ENCODE results near the gene PARP8. TPM values are rescaled to one million over a fixed set of nuclear protein-coding genes. Genes with fewer than 3 reads are reported as not detected.

PARP8 gene
- total and polyA plus RNA-seq, 2 of the 4 experiments (the other 2 are of a cell fraction): 6.9 to 8.2 TPM

DNA sequence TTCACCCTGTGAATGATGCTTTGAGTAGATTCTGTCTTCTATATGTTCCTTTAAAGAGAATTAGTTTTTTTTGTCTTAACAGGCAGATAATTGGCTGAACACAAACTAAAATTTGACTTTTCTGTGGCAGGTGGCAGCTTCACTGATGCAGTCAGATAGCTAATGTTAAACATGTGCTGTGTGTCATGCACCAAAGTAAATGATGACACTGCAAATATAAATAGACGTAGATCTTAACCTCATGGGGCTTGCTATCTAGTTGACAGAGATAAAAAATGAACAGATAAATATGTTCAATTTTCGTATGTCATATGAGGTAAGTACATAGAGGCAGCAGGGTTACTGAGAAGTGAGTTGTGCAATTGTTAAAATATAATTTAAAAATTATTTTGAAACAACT is 82.7 kb downstream of the PARP8 start:
- Histone ChIP-seq H4K8ac (ENCODE audit: low read depth in 2 of 2, low read length in 2 of 2) (no peak overlapping the region), H3K27ac (ENCODE audit: insufficient read depth, low read length) (no peak overlapping the region), H3K9me3 (ENCODE audit: control insufficient read depth, insufficient read depth, low read length) (no peaks in the 10 kb centered on the region), H2BK5ac (ENCODE audit: low read depth, low read length, poor library complexity, severe bottlenecking) (no peak overlapping the region), H3K18ac (ENCODE audit: low read depth, low read length) (no peak overlapping the region), H3K9me1 (ENCODE audit: insufficient read depth, low read length) (no peaks in the 10 kb centered on the region), H3K9ac (ENCODE audit: low read depth, low read length) (no peak overlapping the region), H3K4me2 (ENCODE audit: low read depth, low read length) (no peak overlapping the region), H3K14ac (replicated peaks; ENCODE audit: low read depth, low read length) (no peak overlapping the region), H2BK20ac (ENCODE audit: low read depth, low read length) (no peak overlapping the region), H4K20me1 (ENCODE audit: insufficient read depth, low read length) (no peaks in the 10 kb centered on the region; the same call in 1 of the 2 replicates), H3K79me1 (ENCODE audit: low read depth in 1 of 2, low read length in 2 of 2) (peaks cover 5 to 8% of the 10 kb centered on the region in 2 experiments; a peak in 2 of 4 replicates), H3K56ac (ENCODE audit: extremely low read depth, insufficient read depth, low read length) (no peak overlapping the region), H2BK15ac (ENCODE audit: low read depth, low read length) (no peak overlapping the region), H3K36me3 (ENCODE audit: control insufficient read depth, insufficient read depth, low read length) (no peaks in the 10 kb centered on the region), H2BK120ac (ENCODE audit: low read depth, low read length) (no peak overlapping the region), H3K4me3 (ENCODE audit: insufficient read depth, low read depth, low read length) (no peak overlapping the region), H4K91ac (ENCODE audit: insufficient read depth, low read depth, low read length) (no peak overlapping the region), H2AK5ac (ENCODE audit: low read depth, low read length) (no peak overlapping the region), H3K4ac (ENCODE audit: low read depth, low read length) (no peak overlapping the region), H2AFZ (replicated peaks; ENCODE audit: low read length, poor library complexity) (no peak overlapping the region), H3K27me3 (ENCODE audit: control insufficient read depth, insufficient read depth, low read length) (no peaks in the 10 kb centered on the region), H4K5ac (ENCODE audit: low read depth, low read length) (no peak overlapping the region), H3K4me1 (ENCODE audit: control insufficient read depth, insufficient read depth, low read length) (no peaks in the 10 kb centered on the region), H3K23ac (ENCODE audit: low read depth, low read length) (no peak overlapping the region), H2AK9ac (replicated peaks; ENCODE audit: low read depth, low read length, poor library complexity) (no peak overlapping the region)
- BruUV-seq (replicated peaks): no TSS peak
- ChIA-PET POLR2A (ENCODE audit: unreplicated experiment) (no interaction called here), CTCF (no interaction called here)
- no CpG with 5 or more reads among the region's 2 CpGs for WGBS, 2 experiments (ENCODE audit: extremely low coverage in 2 of 2, insufficient read length in 1 of 2)
- DNase-seq (no peak), ATAC-seq (ENCODE audit: low read depth) (no peak)
- intact Hi-C loops (cut with micrococcal nuclease) (no loop called here), in situ Hi-C loops (cut with MboI; ENCODE audit: low sequenced_read_pairs) (no loop called here), dilution Hi-C loops (cut with HindIII; ENCODE audit: low sequenced_read_pairs, unreplicated experiment) (no loop called here)
- no peak for TF ChIP-seq RAD21 (IDR thresholded peaks at IDR 0.05; ENCODE audit: low read length)
- TF ChIP-seq BHLHE40 (IDR thresholded peaks at IDR 0.05; ENCODE audit: low read depth, low read length): no peak
- TF ChIP-seq MXI1 (IDR thresholded peaks at IDR 0.05; ENCODE audit: borderline replicate concordance, low read depth, low read length): no peak
- TF ChIP-seq MAFK (IDR thresholded peaks at IDR 0.05; ENCODE audit: low read depth, low read length): peak; percentile 91

All from IMR-90 (cell line).